ENCODE measurements around the gene SOBP.

SOBP gene

GRCh38 chr6:107656401-107656800, 166.5 kb downstream of the SOBP start:
- peaks cover 62% of the 10 kb centered on the region for H3K4me1 Mint-ChIP-seq
- H3K4me3 Mint-ChIP-seq = no peak overlapping the region
- peak overlapping the region; percentile 86 to 97 (median 95) for H3K27ac Mint-ChIP-seq
- no peak for TF ChIP-seq CTCF (IDR thresholded peaks at IDR 0.05; ENCODE audit: unreplicated experiment in 3 of 3)
- no peaks in the 10 kb centered on the region for H3K27me3 Mint-ChIP-seq (ENCODE audit: low read depth)
- peaks cover 6% of the 10 kb centered on the region for H3K9me3 Mint-ChIP-seq
- H3K36me3 Mint-ChIP-seq (ENCODE audit: low read depth) = peaks cover 33% of the 10 kb centered on the region

GRCh38 chr6:107656883-107657282, 167.0 kb downstream of the SOBP start:
- Mint-ChIP-seq H3K36me3 (ENCODE audit: low read depth) (peaks cover 30% of the 10 kb centered on the region), H3K9me3 (peaks cover 5% of the 10 kb centered on the region), H3K4me3 (no peak overlapping the region), H3K4me1 (peaks cover 65% of the 10 kb centered on the region), H3K27ac (peak overlapping the region; percentile 86 to 97 (median 95)), H3K27me3 (ENCODE audit: low read depth) (no peaks in the 10 kb centered on the region)
- TF ChIP-seq CTCF (IDR thresholded peaks at IDR 0.05; ENCODE audit: unreplicated experiment in 3 of 3) = no peak

GRCh38 chr6:107657373-107657754, 167.4 kb downstream of the SOBP start:
- peaks cover 68% of the 10 kb centered on the region for H3K4me1 Mint-ChIP-seq
- H3K4me3 Mint-ChIP-seq = no peak overlapping the region
- H3K36me3 Mint-ChIP-seq (ENCODE audit: low read depth) = peaks cover 27% of the 10 kb centered on the region
- no peak for TF ChIP-seq CTCF (IDR thresholded peaks at IDR 0.05; ENCODE audit: unreplicated experiment in 3 of 3)
- peak overlapping the region; percentile 86 to 97 (median 95) for H3K27ac Mint-ChIP-seq
- H3K27me3 Mint-ChIP-seq (ENCODE audit: low read depth) = no peaks in the 10 kb centered on the region
- H3K9me3 Mint-ChIP-seq = peaks cover 1% of the 10 kb centered on the region

- peaks cover 27% of the 10 kb centered on the region for H3K36me3 Mint-ChIP-seq (ENCODE audit: low read depth)
- H3K27ac Mint-ChIP-seq = peak overlapping the region; percentile 20 to 65 (median 37)
- no peaks in the 10 kb centered on the region for H3K27me3 Mint-ChIP-seq (ENCODE audit: low read depth)
- no peaks in the 10 kb centered on the region for H3K9me3 Mint-ChIP-seq
- H3K4me1 Mint-ChIP-seq = peaks cover 74% of the 10 kb centered on the region
- no peak for TF ChIP-seq CTCF (IDR thresholded peaks at IDR 0.05; ENCODE audit: unreplicated experiment in 3 of 3)
- H3K4me3 Mint-ChIP-seq = no peak overlapping the region
Measured at GRCh38 chr6:107657755-107658461, 168.0 kb downstream of the SOBP start.

- H3K4me1 Mint-ChIP-seq = peaks cover 84% of the 10 kb centered on the region
- TF ChIP-seq CTCF (IDR thresholded peaks at IDR 0.05; ENCODE audit: unreplicated experiment in 3 of 3) = no peak
- H3K36me3 Mint-ChIP-seq (ENCODE audit: low read depth) = peaks cover 27% of the 10 kb centered on the region
- H3K27me3 Mint-ChIP-seq (ENCODE audit: low read depth) = no peaks in the 10 kb centered on the region
- peak overlapping the region in 1 of 3 experiments; percentile 2 for H3K4me3 Mint-ChIP-seq
- no peaks in the 10 kb centered on the region for H3K9me3 Mint-ChIP-seq
- peak overlapping the region; percentile 20 to 65 (median 37) for H3K27ac Mint-ChIP-seq
Measured at GRCh38 chr6:107658920-107659865, 169.3 kb downstream of the SOBP start.

Data from nephron (organoid).